SU-DHL-6 (cell line): ENCODE data around the gene LPCAT1.

ENCODE experiments used
- EZH2phosphoT487 ChIP-seq: fragments of 200-600 bp; sonication (generic), shearing (Covaris generic); conservative IDR thresholded peaks from 2 replicates; pipeline ENCODE4 v1.6.1; 2018; ENCODE audit warnings: mild to moderate bottlenecking, antibody characterized with exemption, low read length, moderate library complexity, mixed read lengths
- TF ChIP-seq, protein P1 (sequence below): fragments of 200-600 bp; sonication (generic); IDR thresholded peaks from one replicate; pipeline ENCODE4 v1.5.1; 2017; ENCODE audit warnings: antibody characterized with exemption, mild to moderate bottlenecking, low read length, moderate library complexity; ENCODE audit not compliant: insufficient read depth, poor library complexity, severe bottlenecking

DNA sequence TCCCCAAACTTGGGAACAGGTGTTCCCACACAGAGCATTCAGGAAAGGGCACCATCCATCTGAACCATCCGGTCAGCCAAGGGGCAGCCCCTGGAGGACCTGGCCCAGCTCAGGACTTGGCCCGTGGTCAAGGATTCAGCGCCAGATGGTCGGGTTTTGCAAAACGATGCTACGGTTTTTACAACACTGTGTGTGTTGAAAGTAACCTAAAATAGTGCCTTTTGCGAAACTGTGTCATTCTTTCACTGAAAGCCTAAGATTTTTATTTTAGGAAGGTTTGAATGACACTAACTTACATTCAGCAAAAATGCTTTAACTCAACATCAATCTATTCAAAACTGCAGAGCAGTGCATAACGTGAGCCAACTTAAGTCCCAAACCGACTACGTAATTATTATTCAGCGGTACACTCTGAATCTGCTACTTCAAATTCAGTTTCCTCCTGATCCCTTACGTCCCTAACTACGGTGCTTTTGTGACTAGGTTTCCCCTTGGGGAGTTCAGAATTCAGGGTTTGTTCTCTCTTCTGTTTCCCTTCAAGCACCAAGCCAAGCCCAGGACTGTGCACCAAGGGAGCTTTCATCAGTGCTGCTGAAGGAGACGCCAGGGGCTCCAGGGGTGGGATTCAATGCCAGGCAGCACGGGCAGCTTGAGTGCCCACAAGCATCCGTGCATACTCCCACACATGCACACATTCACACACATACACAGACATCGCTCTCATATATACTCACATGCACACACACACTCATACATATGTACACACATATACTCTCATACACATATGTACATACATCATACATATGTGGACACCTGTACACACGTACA lies 25.8 kb downstream of the LPCAT1 start:
- TF ChIP-seq, protein P1, sequence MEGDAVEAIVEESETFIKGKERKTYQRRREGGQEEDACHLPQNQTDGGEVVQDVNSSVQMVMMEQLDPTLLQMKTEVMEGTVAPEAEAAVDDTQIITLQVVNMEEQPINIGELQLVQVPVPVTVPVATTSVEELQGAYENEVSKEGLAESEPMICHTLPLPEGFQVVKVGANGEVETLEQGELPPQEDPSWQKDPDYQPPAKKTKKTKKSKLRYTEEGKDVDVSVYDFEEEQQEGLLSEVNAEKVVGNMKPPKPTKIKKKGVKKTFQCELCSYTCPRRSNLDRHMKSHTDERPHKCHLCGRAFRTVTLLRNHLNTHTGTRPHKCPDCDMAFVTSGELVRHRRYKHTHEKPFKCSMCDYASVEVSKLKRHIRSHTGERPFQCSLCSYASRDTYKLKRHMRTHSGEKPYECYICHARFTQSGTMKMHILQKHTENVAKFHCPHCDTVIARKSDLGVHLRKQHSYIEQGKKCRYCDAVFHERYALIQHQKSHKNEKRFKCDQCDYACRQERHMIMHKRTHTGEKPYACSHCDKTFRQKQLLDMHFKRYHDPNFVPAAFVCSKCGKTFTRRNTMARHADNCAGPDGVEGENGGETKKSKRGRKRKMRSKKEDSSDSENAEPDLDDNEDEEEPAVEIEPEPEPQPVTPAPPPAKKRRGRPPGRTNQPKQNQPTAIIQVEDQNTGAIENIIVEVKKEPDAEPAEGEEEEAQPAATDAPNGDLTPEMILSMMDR, result no peak
- no peak for TF ChIP-seq EZH2phosphoT487
